22Rv1 (cell line): Measurements from ENCODE around the gene ATRX.

Experiments used
- CTCF ChIP-seq: fragments of 450-650 bp; IDR thresholded peaks from 2 replicates; pipeline ENCODE4 v1.5.1; 2017; ENCODE audit warnings: mild to moderate bottlenecking
- ZFX ChIP-seq: fragments of 450-650 bp; IDR thresholded peaks from 2 replicates; pipeline ENCODE4 v1.6.1; 2017; ENCODE audit warnings: antibody characterized with exemption, borderline replicate concordance

- no peak for TF ChIP-seq CTCF
- TF ChIP-seq ZFX, result no peak
Measured at GRCh38 chrX:77528034-77528433, 258.0 kb downstream of the ATRX start.
